Naive thymus-derived CD8-positive, alpha-beta T cell (primary cell): ENCODE measurements around the gene ARHGEF11. TPM values are rescaled to one million over a fixed set of nuclear protein-coding genes. Genes with fewer than 3 reads are reported as not detected.

Experiments
- ATAC-seq, 2 donors: fragments of 150-1000 bp; cut with Tn5 transposase in 1 of 2; sonication (Bioruptor Pico), chemical (Tn5 transposase) in 1 of 2; 1 replicate in 1 of 2; 2 replicates in 1 of 2; pipeline ENCODE4 v1.10.0; 2021; ENCODE audit warnings: mild to moderate bottlenecking in 2 of 2, moderate library complexity in 2 of 2
- POLR2A ChIA-PET: fragments of 350-600 bp; sonication (Branson Sonifier 250); formaldehyde crosslinking; loops from one replicate; lab custom pipeline; 2021; ENCODE audit warnings: antibody characterized with exemption; lab: Charles Lee
- DNase-seq, 10 donors: peaks; one replicate each; pipeline versions ENCODE4 v3.0.0 to v3.0.0-alpha.2; 2020 to 2022
- H3K27ac Mint-ChIP-seq, 10 donors: one replicate each; pipeline ENCODE4 v1.8.0; 2020 to 2022; ENCODE audit warnings: mild to moderate bottlenecking in 10 of 10, mixed read lengths in 10 of 10, moderate library complexity in 4 of 10, inconsistent platforms in 1 of 10
- H3K27me3 Mint-ChIP-seq, 5 donors: one replicate each; pipeline ENCODE4 v1.8.0; 2021 to 2022; ENCODE audit warnings: mixed read lengths in 5 of 5
- H3K36me3 Mint-ChIP-seq, 3 donors: one replicate each; pipeline ENCODE4 v1.8.0; 2020 to 2022; ENCODE audit warnings: mixed read lengths in 3 of 3, mild to moderate bottlenecking in 2 of 3, inconsistent platforms in 1 of 3
- H3K4me1 Mint-ChIP-seq, 4 donors: one replicate each; pipeline ENCODE4 v1.8.0; 2021 to 2022; ENCODE audit warnings: mixed read lengths in 4 of 4
- H3K4me3 Mint-ChIP-seq, 10 donors: one replicate each; pipeline ENCODE4 v1.8.0; 2020 to 2022; ENCODE audit warnings: mild to moderate bottlenecking in 10 of 10, mixed read lengths in 10 of 10, moderate library complexity in 6 of 10, inconsistent platforms in 1 of 10
- H3K9me3 Mint-ChIP-seq, 9 donors: one replicate each; pipeline ENCODE4 v1.8.0; 2020 to 2022; ENCODE audit warnings: mixed read lengths in 9 of 9, mild to moderate bottlenecking in 3 of 9, inconsistent platforms in 1 of 9, moderate library complexity in 1 of 9
- microRNA-seq: library from miRNA; unstranded; fragments of <30 nt; microRNA quantifications from one replicate; pipeline ENCODE4 v1.2.0, GENCODE V29; 2022; ENCODE audit warnings: borderline microRNAs expressed
- polyA plus RNA-seq, 3 donors: library from polyadenylated mRNA; unstranded; fragments of 300-500 nt; fragmentation: Illumina TruSeq; gene quantifications; one replicate each; pipeline ENCODE4 v1.2.3, GENCODE V29; 2021
- total RNA-seq, 8 experiments: library from RNA in 2 of 8; stranded (reverse) in 2 of 8; gene quantifications; one replicate each; pipeline ENCODE4 v1.2.3 and lab custom pipeline; 2021 to 2026

The ARHGEF11 gene
- total and polyA plus RNA-seq, 5 experiments from 2014 or later, result 4.5 to 35.3 (median 15.8) TPM

- peak overlapping the region in 2 of 10 donors; percentile 9 to 37 for H3K27ac Mint-ChIP-seq
- H3K27me3 Mint-ChIP-seq, result peaks cover 23 to 67% (median 41%) of the 10 kb centered on the region in 5 donors
- no peaks in the 10 kb centered on the region for H3K36me3 Mint-ChIP-seq
- POLR2A ChIA-PET, result interaction anchor here (0.6 to 0.7 kb wide), 2 partner anchors 136 to 151 kb away, joined by 4 to 5 read pairs; partner anchors contain the start of gene MRPL24
- DNase-seq (peak; percentile 70 to 90 (median 82)), ATAC-seq (peak; percentile 97)
- peak overlapping the region; percentile 63 to 83 (median 72) for H3K4me3 Mint-ChIP-seq
- H3K9me3 Mint-ChIP-seq, result no peaks in the 10 kb centered on the region
- peaks cover 0 to 19% (median 11%) of the 10 kb centered on the region in 4 donors for H3K4me1 Mint-ChIP-seq
Observed at GRCh38 chr1:156892190-156893047, 153.1 kb downstream of the ARHGEF11 start.

- H3K27ac Mint-ChIP-seq, result peak overlapping the region in 2 of 10 donors; percentile 10 to 79
- H3K9me3 Mint-ChIP-seq, result no peaks in the 10 kb centered on the region
- POLR2A ChIA-PET, result no interaction called here
- H3K36me3 Mint-ChIP-seq, result no peaks in the 10 kb centered on the region
- peaks cover 0 to 19% (median 10%) of the 10 kb centered on the region in 4 donors for H3K4me1 Mint-ChIP-seq
- H3K27me3 Mint-ChIP-seq, result peaks cover 22 to 64% (median 39%) of the 10 kb centered on the region in 5 donors
- no peak overlapping the region for H3K4me3 Mint-ChIP-seq
- DNase-seq (peak in 7 of 10 donors; percentile 12 to 54 (median 37)), ATAC-seq (no peak)
Observed at GRCh38 chr1:156889802-156890580, 155.6 kb downstream of the ARHGEF11 start.

DNA sequence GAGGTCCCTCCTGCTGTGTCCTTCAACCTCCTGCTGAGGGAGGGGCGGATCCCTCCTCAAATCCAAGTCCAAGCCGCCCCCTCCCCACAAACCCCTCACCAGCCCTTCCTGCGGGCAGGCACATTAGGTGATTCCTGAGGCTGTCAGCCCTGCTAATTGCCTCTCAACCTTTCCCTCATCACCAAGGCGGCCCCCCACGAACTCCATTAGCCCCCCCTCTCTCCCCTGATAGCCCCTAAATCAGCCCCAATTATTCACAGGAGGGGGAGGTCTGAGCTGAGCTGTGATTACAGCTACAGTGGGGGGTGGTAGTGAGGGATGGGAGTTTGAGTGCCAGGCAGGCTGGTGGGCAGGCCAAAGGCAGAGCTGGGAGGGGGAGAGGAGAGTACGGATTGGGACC, 157.8 kb downstream of the ARHGEF11 start:
- Mint-ChIP-seq H3K9me3 (no peaks in the 10 kb centered on the region), H3K27ac (no peak overlapping the region), H3K4me3 (no peak overlapping the region), H3K36me3 (no peaks in the 10 kb centered on the region), H3K4me1 (peaks cover 3 to 8% (median 6%) of the 10 kb centered on the region in 4 donors), H3K27me3 (peaks cover 22 to 80% (median 45%) of the 10 kb centered on the region in 5 donors)
- ATAC-seq (no peak), DNase-seq (no peak)
- POLR2A ChIA-PET, result interaction anchor here (0.5 kb wide), 1 partner anchor 80 kb away, joined by 4 read pairs; no protein-coding TSS in a partner anchor

GRCh38 chr1:156887317-156887716, 158.2 kb downstream of the ARHGEF11 start:
- ATAC-seq, result no peak
- no peak for DNase-seq
- peaks cover 3 to 6% (median 5%) of the 10 kb centered on the region in 4 donors for H3K4me1 Mint-ChIP-seq
- peaks cover 22 to 84% (median 45%) of the 10 kb centered on the region in 5 donors for H3K27me3 Mint-ChIP-seq
- H3K4me3 Mint-ChIP-seq, result no peak overlapping the region
- no peak overlapping the region for H3K27ac Mint-ChIP-seq
- POLR2A ChIA-PET, result interaction anchor here (0.5 kb wide), 1 partner anchor 80 kb away, joined by 4 read pairs; no protein-coding TSS in a partner anchor
- H3K9me3 Mint-ChIP-seq, result no peaks in the 10 kb centered on the region
- H3K36me3 Mint-ChIP-seq, result no peaks in the 10 kb centered on the region

DNA sequence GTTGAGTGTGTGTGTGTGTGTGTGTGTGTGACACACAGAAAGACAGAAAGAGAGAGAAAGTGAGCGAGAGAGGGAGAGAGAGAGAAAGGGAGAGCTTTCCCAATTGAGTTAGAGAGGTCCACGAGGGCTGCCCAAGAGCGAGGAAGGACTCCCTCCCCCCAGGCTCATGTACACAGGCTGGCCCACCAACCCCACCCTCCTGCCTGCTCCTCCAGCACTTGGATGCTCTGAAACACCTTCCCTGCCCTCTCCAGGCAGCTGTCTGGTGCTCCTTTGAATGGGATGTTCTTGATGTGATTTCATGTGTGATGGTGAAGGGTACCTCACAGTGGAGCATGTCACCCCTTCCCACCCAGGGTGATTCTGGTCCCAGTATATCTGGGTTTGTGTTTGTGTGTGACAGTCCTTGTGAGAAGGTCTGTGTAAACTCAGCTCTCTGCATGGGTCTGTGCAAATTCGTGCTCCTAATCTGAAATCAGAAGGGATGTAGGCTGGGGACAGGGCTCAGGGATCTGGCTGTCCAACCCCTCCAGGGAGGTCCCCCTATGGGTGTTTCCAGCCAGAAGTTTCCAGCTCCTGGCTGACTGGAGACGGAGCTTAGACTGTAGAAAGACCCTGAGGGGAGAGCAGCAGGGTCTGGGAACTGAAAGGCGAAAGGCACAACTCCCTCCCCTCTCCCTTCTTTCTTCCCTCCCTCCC, 158.8 kb downstream of the ARHGEF11 start:
- Mint-ChIP-seq H3K9me3 (no peaks in the 10 kb centered on the region), H3K27ac (peak overlapping the region in 3 of 10 donors; percentile 27 to 63 (median 39)), H3K36me3 (no peaks in the 10 kb centered on the region), H3K4me3 (no peak overlapping the region), H3K27me3 (peaks cover 21 to 87% (median 49%) of the 10 kb centered on the region in 5 donors), H3K4me1 (peaks cover 0 to 6% (median 3%) of the 10 kb centered on the region in 4 donors)
- no peak for DNase-seq
- ATAC-seq, result no peak
- POLR2A ChIA-PET, result no interaction called here

DNA sequence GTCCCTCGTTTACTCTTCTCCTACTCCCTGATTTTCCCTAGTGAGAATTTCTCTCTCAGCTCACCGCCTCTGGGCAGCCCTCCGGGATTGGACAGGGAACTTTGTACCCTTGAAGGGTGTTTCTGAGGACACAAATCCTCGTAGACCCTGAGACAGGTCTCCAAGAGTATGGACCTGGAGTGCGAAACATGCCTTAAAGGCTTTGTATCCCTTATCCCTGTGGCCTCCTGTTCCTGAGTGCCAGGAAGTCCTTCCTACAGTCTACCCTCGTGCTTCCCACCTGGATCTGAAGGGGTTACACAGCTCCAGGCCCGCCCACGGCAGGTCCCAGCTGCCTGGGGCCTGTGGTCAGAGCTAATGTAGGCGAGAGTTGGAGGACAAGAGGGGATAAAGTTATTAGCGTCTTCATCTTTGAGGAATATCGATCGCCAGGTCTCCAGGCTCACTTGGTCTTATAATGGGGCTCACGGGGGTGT, 159.6 kb downstream of the ARHGEF11 start:
- Mint-ChIP-seq H3K4me1 (peaks cover 0 to 6% (median 3%) of the 10 kb centered on the region in 4 donors), H3K4me3 (no peak overlapping the region), H3K27me3 (peaks cover 17 to 87% (median 46%) of the 10 kb centered on the region in 5 donors), H3K36me3 (no peaks in the 10 kb centered on the region), H3K9me3 (no peaks in the 10 kb centered on the region), H3K27ac (peak overlapping the region in 2 of 10 donors; percentile 39 to 63)
- ATAC-seq, result no peak
- POLR2A ChIA-PET, result no interaction called here
- no peak for DNase-seq

DNA sequence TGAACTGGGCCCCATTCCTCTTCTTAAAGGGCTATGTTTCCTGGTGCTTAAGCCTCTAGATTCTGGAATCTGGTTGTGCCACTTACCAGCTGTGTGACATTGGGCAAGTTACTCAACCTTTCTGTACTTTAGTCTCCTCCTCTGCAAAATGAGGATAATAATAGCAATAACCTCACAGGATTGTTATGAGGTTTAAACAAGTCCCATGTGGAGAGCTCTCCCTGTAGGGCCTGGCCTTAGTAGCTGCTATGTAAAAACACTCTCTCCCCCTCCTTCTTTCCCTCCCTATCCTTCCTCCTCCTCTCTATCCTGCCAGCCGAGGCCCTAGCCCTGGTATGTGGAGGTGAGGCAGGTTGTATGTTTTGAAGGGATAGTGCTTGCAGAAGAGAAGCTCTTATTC, 160.2 kb downstream of the ARHGEF11 start:
- Mint-ChIP-seq H3K4me3 (no peak overlapping the region), H3K9me3 (no peaks in the 10 kb centered on the region), H3K27me3 (peaks cover 13 to 87% (median 44%) of the 10 kb centered on the region in 5 donors), H3K27ac (peak overlapping the region in 1 of 10 donors; percentile 85), H3K4me1 (peaks cover 0 to 4% (median 3%) of the 10 kb centered on the region in 4 donors), H3K36me3 (no peaks in the 10 kb centered on the region)
- DNase-seq (no peak), ATAC-seq (no peak)
- POLR2A ChIA-PET, result no interaction called here

Small RNAs within 50 kb of the gene (microRNA-seq; reads per million reads assigned to microRNA genes)
- not detected for gene MIR765

Other genes starting within 250 kb of the ARHGEF11 start
- 10 to 100 TPM; 24.3 to 24.7 TPM for gene SH2D2A, start 228.9 kb downstream of the ARHGEF11 start, total RNA-seq
- gene SH2D2A, start 228.9 kb downstream of the ARHGEF11 start, polyA plus RNA-seq, result 10 to 100 TPM; 23.6 to 31.5 (median 25.6) TPM
- not detected for gene INSRR, start 186.6 kb downstream of the ARHGEF11 start, total RNA-seq
- gene INSRR, start 186.6 kb downstream of the ARHGEF11 start, polyA plus RNA-seq, result not detected
- not detected for gene NTRK1, start 184.9 kb downstream of the ARHGEF11 start, total RNA-seq
- under 1 TPM in 2 of 3 donors, not detected in 1; 0.14 to 0.25 TPM for gene NTRK1, start 184.9 kb downstream of the ARHGEF11 start, polyA plus RNA-seq
- under 1 TPM in 1 of 2 experiments, not detected in 1; 0.11 TPM for gene PEAR1, start 152.0 kb downstream of the ARHGEF11 start, total RNA-seq
- not detected for gene PEAR1, start 152.0 kb downstream of the ARHGEF11 start, polyA plus RNA-seq
- gene LRRC71, start 125.1 kb downstream of the ARHGEF11 start, total RNA-seq, result not detected
- gene LRRC71, start 125.1 kb downstream of the ARHGEF11 start, polyA plus RNA-seq, result not detected
- gene ETV3L, start 54.1 kb upstream of the ARHGEF11 start, total RNA-seq, result not detected
- gene ETV3L, start 54.1 kb upstream of the ARHGEF11 start, polyA plus RNA-seq, result not detected
- 10 to 100 TPM; 26.6 to 29.8 TPM for gene ETV3, start 92.7 kb upstream of the ARHGEF11 start, total RNA-seq
- gene ETV3, start 92.7 kb upstream of the ARHGEF11 start, polyA plus RNA-seq, result 10 to 100 TPM in 1 of 3 donors, 1 to 10 TPM in 2; 3.5 to 16.4 (median 7.0) TPM